Esophagus squamous epithelium (tissue), 4 donors: ENCODE measurements around the gene SLAMF6. TPM values are rescaled to one million over a fixed set of nuclear protein-coding genes. Genes with fewer than 3 reads are reported as not detected.

Source experiments
- total RNA-seq, 4 donors: library from RNA; depleted of rRNA; stranded (reverse); fragments of >200 nt; gene quantifications; one replicate each; pipeline ENCODE4 v1.1.0, GENCODE V29; 2016

Gene SLAMF6
- total RNA-seq, 4 donors from 2014 or later = 1.2 to 5.0 (median 1.5) TPM

Other genes with a start within 250 kb of the SLAMF6 start
- 10 to 100 TPM; 21.2 to 39.7 (median 25.1) TPM for gene PEX19, start 238.1 kb downstream of the SLAMF6 start, total RNA-seq
- 10 to 100 TPM; 74.9 to 99.8 (median 91.3) TPM for gene COPA, start 180.0 kb downstream of the SLAMF6 start, total RNA-seq
- gene NCSTN, start 179.9 kb downstream of the SLAMF6 start, total RNA-seq = 10 to 100 TPM; 40.2 to 57.6 (median 49.8) TPM
- under 1 TPM in 1 of 4 donors, not detected in 3; 0.19 TPM for gene NHLH1, start 156.2 kb downstream of the SLAMF6 start, total RNA-seq
- 10 to 100 TPM in 1 of 4 donors, 1 to 10 TPM in 3; 5.9 to 10.8 (median 7.7) TPM for gene VANGL2, start 122.7 kb downstream of the SLAMF6 start, total RNA-seq
- 1 to 10 TPM in 3 of 4 donors, under 1 TPM in 1; 0.61 to 9.0 (median 2.4) TPM for gene CD84, start 56.2 kb upstream of the SLAMF6 start, total RNA-seq
- gene SLAMF1, start 123.8 kb upstream of the SLAMF6 start, total RNA-seq = 1 to 10 TPM in 3 of 4 donors, not detected in 1; 1.1 to 2.2 (median 1.7) TPM
- 10 to 100 TPM in 1 of 4 donors, 1 to 10 TPM in 3; 1.1 to 13.7 (median 5.3) TPM for gene CD48, start 188.6 kb upstream of the SLAMF6 start, total RNA-seq
- gene SLAMF7, start 216.0 kb upstream of the SLAMF6 start, total RNA-seq = 1 to 10 TPM; 1.8 to 3.2 (median 2.3) TPM